ENCODE data around the gene MBD5.

DNA sequence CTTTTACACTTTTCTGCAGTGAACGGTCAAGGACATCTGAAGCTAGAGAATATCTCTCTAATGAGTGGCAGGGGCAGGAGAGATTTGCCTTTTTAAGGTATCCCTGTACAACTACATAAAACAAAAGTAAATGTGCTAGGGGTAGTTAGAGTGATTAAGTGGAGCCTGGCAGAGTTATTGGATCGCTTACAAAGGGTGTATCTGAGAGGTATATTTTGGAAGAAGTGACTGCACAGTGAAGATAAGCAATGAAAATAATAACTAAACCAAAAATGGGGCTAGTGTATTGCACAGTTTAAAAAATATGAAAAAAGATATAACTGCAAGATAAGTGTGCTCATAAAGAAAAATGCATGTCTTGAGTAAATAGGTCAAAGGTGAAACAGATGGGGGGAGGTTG is 430.2 kb downstream of the MBD5 start:
- TF ChIP-seq CTCF (IDR thresholded peaks at IDR 0.05) (no peak), POLR2A (IDR thresholded peaks at IDR 0.05) (no peak)
